A673 (cell line): ENCODE measurements around the gene TELO2.

Experiments used
- EZH2 ChIP-seq: fragments of 200-600 bp; sonication (generic); IDR thresholded peaks from 2 replicates; pipeline ENCODE4 v1.6.1; 2017; ENCODE audit warnings: borderline replicate concordance, low read depth, mild to moderate bottlenecking, mixed read lengths, antibody characterized with exemption, low read length; ENCODE audit not compliant: poor library complexity, severe bottlenecking
- TF ChIP-seq, protein P1 (sequence below): fragments of 300-800, 200-600 bp; sonication (generic); conservative IDR thresholded peaks from 2 replicates; pipeline ENCODE4 v1.5.1; 2017; ENCODE audit warnings: low read depth, mild to moderate bottlenecking, antibody characterized with exemption, low read length, moderate library complexity, mixed read lengths

DNA sequence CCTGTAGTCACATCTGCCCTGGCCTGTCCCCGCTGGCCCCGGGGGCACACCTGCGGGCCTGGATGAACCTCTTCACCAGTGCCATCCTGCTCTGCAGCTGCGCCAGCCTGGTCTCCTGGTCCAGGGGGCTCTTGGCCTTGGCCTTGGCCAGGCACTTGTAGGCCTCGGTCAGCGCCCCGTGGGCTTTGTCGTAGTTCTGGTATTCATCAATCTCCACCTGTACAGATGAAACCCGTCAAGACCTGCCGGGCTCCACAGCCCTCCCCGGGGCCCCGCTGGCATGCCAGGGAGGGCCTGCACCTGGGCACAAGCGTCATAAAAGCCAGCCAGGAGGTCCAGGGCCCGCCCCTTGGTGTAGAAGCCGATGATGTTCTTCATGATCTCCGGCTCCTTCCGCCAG lies 26.7 kb downstream of the TELO2 start:
- TF ChIP-seq, protein P1, sequence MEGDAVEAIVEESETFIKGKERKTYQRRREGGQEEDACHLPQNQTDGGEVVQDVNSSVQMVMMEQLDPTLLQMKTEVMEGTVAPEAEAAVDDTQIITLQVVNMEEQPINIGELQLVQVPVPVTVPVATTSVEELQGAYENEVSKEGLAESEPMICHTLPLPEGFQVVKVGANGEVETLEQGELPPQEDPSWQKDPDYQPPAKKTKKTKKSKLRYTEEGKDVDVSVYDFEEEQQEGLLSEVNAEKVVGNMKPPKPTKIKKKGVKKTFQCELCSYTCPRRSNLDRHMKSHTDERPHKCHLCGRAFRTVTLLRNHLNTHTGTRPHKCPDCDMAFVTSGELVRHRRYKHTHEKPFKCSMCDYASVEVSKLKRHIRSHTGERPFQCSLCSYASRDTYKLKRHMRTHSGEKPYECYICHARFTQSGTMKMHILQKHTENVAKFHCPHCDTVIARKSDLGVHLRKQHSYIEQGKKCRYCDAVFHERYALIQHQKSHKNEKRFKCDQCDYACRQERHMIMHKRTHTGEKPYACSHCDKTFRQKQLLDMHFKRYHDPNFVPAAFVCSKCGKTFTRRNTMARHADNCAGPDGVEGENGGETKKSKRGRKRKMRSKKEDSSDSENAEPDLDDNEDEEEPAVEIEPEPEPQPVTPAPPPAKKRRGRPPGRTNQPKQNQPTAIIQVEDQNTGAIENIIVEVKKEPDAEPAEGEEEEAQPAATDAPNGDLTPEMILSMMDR = no peak
- no peak for TF ChIP-seq EZH2
